ENCODE measurements around the gene KCNK7. TPM values are rescaled to one million over a fixed set of nuclear protein-coding genes. Genes with fewer than 3 reads are reported as not detected.

The KCNK7 gene
- total and polyA plus RNA-seq, 2 donors (not counting 3 experiments of a cell fraction or from before 2014, with no cell fraction given) = 0.17 to 0.60 TPM

DNA sequence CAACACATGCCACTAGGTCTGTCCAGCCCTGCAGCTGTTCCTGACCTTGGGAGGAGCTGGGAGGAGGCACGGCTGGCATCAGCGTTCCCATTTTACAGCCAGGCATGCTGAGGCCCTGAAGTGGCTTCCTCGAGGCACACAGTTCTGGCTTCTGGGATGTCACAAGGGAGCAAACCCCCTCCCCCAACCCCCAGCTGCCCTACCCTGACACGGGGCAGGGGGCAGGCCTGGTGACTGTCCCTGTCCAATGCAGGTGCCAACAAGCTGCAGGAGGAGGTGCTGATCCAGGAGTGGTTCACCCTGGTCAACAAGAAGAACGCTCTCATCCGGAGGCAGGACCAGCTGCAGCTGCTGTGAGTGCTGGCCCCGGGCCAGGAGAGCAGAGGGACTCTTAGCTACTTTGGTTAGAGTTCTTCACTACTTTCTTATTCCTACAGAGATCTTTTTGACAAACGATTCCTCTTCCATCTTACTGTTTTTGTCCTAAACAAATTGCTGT is 5.3 kb downstream of the KCNK7 start:
- Histone ChIP-seq H3K9me3 (replicated peaks; ENCODE audit: control insufficient read depth, insufficient read depth, low read length) (no peaks in the 10 kb centered on the region), H3K9ac (replicated peaks; ENCODE audit: extremely low read depth, insufficient read depth, low read length) (no peak overlapping the region), H3K4me3 (replicated peaks in 1 of 3; ENCODE audit: insufficient read depth in 1 of 3, low read depth in 1 of 3, low read length in 3 of 3) (no peak overlapping the region), H3K79me2 (ENCODE audit: control insufficient read depth, insufficient read depth, low read length) (no peaks in the 10 kb centered on the region), H2AFZ (ENCODE audit: low read depth, low read length) (no peak overlapping the region), H3K9me1 (replicated peaks; ENCODE audit: control insufficient read depth, extremely low read depth, insufficient read depth, low read length) (no peaks in the 10 kb centered on the region), H3K27ac (ENCODE audit: insufficient read depth, low read depth, low read length) (no peak overlapping the region), H3K4me2 (ENCODE audit: insufficient read depth, low read length) (no peak overlapping the region), H3K36me3 (ENCODE audit: control insufficient read depth in 2 of 2, extremely low read depth in 1 of 2, insufficient read depth in 2 of 2, low read length in 2 of 2) (no peaks in the 10 kb centered on the region), H3K27me3 (ENCODE audit: control insufficient read depth in 2 of 2, insufficient read depth in 2 of 2, low read length in 2 of 2) (no peaks in the 10 kb centered on the region), H4K20me1 (replicated peaks; ENCODE audit: control insufficient read depth, extremely low read depth, insufficient read depth, low read length) (no peaks in the 10 kb centered on the region), H3K4me1 (ENCODE audit: control insufficient read depth, extremely low read depth, insufficient read depth, low read length) (peaks cover 7% of the 10 kb centered on the region)
- TF ChIP-seq MYC (IDR thresholded peaks at IDR 0.05; ENCODE audit: low read depth, low read length) (no peak), GATA2 (IDR thresholded peaks at IDR 0.05; ENCODE audit: insufficient read depth, insufficient read length, low read depth, low read length) (no peak), EZH2 (IDR thresholded peaks at IDR 0.05; ENCODE audit: borderline replicate concordance, low read depth, low read length, severe bottlenecking) (no peak), JUN (IDR thresholded peaks at IDR 0.05; ENCODE audit: borderline replicate concordance, insufficient read depth, insufficient read length, low read depth) (no peak), POLR2AphosphoS5 (IDR thresholded peaks at IDR 0.05; ENCODE audit: insufficient read depth, low read depth, low read length) (no peak), FOS (IDR thresholded peaks at IDR 0.05; ENCODE audit: borderline replicate concordance, insufficient read depth, low read length) (no peak), POLR2A (IDR thresholded peaks at IDR 0.05; ENCODE audit: low read depth, low read length) (no peak)
- TF ChIP-seq, protein P1, sequence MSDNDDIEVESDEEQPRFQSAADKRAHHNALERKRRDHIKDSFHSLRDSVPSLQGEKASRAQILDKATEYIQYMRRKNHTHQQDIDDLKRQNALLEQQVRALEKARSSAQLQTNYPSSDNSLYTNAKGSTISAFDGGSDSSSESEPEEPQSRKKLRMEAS (IDR thresholded peaks at IDR 0.05; ENCODE audit: insufficient read depth, insufficient read length) = no peak
- TF ChIP-seq, protein P2, sequence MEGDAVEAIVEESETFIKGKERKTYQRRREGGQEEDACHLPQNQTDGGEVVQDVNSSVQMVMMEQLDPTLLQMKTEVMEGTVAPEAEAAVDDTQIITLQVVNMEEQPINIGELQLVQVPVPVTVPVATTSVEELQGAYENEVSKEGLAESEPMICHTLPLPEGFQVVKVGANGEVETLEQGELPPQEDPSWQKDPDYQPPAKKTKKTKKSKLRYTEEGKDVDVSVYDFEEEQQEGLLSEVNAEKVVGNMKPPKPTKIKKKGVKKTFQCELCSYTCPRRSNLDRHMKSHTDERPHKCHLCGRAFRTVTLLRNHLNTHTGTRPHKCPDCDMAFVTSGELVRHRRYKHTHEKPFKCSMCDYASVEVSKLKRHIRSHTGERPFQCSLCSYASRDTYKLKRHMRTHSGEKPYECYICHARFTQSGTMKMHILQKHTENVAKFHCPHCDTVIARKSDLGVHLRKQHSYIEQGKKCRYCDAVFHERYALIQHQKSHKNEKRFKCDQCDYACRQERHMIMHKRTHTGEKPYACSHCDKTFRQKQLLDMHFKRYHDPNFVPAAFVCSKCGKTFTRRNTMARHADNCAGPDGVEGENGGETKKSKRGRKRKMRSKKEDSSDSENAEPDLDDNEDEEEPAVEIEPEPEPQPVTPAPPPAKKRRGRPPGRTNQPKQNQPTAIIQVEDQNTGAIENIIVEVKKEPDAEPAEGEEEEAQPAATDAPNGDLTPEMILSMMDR (IDR thresholded peaks at IDR 0.05; ENCODE audit: extremely low read depth in 1 of 2, insufficient read depth in 1 of 2, low read depth in 1 of 2, low read length in 2 of 2) = no peak
- ChIA-PET POLR2A (no interaction called here), CTCF (interaction anchor here (1.1 to 12.2 kb wide), 8 partner anchors 16 to 58 kb away, joined by 3 to 206 read pairs (median 4); partner anchors contain the start of genes EHBP1L1, FAM89B, PCNX3 and ZNRD2)
- BruUV-seq (replicated peaks) = no TSS peak
- intact Hi-C loops (cut with micrococcal nuclease) (loop anchor here (5.0 kb wide), 1 partner anchor 223 kb away; no protein-coding TSS in a partner anchor), dilution Hi-C loops (cut with MboI; ENCODE audit: extremely low pct_ligation_motif_present, low sequenced_read_pairs) (no loop called here)
- DNase-seq (ENCODE audit: low read depth, low spot score) (no peak), FAIRE-seq (no peak)

Measured in endothelial cell of umbilical vein (primary cell).